Stimulated activated CD4-positive, alpha-beta T cell treated with anti-CD3 and anti-CD28 coated beads, Interleukin-2, amount 100 ng/mL, for 48 hours (primary cell): ENCODE measurements around the gene PPM1E.
"Not testable (repeated sequence)": the region's sequence is repeated elsewhere in the genome, so short reads cannot be mapped to it uniquely, and the experiment has no call there.

Experiments used
- DNase-seq, 2 donors: peaks; one replicate each; pipeline ENCODE4 v3.0.0-alpha.2; 2020

PPM1E gene

DNA sequence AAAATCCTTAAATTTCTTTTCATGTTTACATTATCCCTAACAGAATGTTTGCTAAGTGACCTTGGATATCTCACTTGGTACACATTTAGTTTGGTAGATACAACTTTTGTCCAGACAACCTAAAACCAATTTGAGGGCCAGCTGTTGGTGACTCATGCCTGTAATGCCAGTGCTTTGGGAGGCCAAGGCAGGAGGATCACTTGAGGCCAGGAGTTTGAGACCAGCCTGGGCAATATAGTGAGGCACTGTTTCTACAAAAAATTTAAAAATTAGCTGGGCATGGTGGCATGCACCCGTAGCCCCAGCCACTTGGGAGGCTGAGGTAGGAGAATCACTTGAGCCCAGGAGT lies 202.0 kb downstream of the PPM1E start:
- DNase-seq = not testable (repeated sequence)

DNA sequence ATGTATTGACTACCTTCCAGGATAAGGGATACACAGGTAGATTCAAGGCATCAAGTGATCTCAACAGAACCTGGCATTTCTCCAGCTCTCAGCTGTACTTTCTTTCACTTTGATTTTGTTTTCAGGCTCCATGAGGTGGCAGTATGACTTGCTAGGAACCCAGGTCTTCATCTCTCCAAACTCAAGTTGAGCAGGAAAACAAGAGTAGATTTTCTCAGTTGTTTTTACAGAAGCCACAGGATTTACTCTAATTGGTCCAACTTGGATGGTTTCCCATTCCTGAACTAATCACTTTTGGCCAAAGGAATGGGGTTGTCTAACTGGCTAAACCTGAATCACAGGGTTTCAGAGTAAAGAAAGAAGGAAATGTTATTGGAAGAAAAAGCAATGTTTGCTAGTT lies 204.4 kb downstream of the PPM1E start:
- no peak for DNase-seq

DNA sequence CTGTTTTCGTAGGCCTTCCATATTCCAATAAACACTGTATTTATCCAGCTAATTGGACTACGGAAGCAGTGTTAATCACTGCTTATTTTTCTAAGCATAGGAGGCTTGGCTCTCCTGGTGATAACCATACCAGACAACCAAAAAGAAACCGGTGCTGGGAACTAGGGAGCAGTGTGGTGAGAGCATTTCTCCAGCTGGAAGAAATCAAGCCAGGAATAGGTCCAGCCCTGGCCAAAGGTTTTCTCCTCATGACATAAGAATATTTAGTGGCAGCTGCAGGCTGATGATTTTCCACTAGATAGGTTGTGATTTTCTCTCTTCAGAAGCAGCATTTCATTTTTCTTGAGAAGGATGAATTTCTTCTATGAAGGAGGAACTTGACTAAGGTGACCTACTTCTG lies 209.6 kb downstream of the PPM1E start:
- no peak for DNase-seq

DNA sequence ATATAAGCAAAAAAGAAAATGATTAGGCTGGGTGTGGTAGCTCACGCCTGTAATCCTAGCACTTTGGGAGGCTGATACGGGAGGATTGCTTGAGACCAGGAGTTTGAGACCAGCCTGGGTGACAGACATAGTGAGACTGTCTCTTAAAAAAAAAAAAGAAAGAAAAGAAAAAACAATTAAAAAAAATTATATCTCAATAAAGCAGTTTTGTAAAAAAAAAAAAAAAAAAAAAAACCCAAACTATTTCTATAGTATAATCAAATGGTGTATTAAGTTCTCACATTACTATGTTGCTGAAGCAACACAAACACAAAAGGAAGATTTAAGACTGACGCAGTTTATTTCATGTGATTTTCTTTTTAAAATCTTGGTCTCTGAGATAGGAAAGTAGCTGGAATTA lies 210.6 kb downstream of the PPM1E start:
- no peak for DNase-seq

DNA sequence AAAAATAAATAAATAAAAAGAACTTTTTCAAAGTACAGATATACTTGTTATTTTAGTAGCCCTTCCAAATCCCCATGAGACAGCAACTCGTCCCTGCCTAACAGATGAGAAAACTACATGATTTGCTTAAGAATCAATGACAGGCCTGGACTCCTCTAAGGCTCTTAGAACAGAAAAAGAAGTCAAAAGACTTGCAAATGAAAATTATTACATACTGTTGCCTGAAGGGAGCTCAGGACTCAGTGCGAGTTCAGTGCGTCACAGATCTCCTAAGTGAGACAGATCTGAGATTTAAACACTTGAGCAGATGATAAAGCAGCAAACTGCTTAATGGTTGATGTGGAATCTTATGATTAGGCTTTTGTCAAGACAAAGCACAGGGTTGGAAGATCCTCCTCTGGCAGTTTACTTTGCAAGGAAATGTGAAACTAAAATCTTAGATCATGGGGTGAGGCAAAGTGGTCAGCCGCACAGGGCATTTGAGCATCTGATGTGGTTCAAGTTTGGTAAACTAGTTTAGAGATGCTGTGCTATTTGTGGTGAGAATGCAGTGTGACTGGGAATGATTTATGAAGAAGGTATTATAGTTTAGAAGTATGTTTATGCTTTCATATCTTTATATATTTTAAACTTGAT lies 212.9 kb downstream of the PPM1E start:
- no peak for DNase-seq

DNA sequence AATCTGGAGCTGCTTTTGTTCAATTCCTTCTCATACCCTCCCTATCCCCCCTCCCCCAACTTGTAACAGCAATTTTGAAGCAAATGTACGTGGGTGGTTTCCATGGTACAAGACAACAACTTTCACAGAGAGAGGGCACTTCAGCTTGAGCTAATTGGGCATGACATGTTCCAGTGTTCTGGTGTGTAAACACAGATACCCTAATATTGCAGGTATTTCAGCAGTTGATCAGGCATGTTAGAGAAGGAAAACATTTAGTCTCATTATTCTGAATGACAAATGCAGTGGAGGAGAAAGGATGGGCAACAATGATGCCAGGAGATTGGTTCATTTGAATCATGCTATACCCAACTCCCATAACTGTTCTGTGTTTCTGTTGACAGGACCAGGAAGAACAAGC lies 213.5 kb downstream of the PPM1E start:
- no peak for DNase-seq

DNA sequence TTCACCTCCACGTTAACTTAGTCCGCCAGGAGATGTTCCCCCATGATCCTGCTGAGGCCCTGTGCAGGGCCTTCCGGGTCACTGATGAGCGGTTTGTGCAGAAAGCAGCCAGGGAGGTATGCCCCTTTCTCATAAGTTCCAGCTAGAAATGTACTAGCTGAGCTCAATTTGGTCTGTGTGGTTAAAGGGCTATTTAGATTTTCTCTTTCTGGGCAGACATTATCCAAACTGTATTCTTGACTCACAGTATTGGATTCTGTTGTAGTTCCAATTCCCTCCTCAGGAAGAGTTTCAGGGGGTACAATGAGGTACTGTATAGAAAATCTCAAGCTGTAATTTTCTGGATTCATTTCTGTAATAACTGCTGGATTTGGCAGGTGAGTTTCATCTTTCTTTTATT lies 214.0 kb downstream of the PPM1E start:
- DNase-seq = no peak

DNA sequence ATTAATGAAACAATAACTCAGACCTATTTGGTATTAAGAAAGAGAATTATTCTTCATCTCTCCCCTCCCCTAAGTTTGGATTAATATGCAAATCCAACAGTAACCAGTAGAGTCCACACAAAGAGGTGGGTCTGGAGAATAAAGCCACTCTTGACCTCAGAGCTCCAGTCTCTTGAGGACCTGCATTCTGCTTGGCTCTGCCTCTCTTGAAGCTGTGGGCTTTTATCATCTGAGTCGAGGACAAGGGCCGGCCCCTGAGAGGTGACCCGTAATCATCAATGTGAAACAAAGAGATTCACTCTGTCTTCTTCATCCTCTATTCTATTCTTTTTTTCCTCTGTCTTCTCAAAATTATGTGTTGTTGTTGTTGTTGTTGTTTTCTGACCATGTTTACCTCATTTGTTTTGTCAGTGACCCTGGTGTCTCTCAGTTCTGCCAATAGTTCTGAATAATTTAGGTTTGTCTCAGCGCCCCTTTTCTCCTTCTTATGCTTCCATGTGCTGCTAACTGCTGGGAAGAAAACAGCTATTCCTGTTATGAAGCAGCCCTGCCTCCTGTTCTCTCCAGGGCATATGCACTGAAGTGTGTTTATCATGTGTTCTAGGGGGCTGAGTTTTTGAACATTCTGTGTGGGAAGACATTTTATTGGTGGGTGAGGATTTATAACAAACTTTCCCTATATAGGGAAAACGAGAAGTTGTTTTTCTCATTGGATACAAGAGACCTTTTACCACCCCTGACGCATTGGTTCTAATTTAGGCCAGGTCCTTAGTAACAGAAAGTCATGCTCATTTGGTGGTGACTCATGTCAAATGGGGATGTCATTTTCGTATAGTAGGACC lies 215.2 kb downstream of the PPM1E start:
- no peak for DNase-seq

DNA sequence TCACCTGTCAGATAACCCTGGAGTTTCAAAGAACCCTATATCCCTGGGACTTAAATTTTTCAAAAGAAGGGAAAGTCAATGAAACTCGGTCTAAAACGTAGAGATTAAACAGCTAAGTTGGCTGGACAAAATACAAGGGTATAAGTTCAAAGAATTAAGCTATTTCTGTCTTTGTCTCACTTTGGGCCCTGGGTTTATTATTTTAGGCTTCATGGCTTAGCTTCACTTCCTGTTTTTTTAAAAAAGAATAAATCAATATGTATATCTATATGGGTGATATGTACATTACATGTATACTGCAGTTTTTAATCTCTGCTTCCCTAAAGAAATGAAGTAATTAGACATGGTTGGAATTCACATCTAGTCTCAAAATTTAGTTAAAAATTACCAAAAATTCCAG lies 218.7 kb downstream of the PPM1E start:
- no peak for DNase-seq

DNA sequence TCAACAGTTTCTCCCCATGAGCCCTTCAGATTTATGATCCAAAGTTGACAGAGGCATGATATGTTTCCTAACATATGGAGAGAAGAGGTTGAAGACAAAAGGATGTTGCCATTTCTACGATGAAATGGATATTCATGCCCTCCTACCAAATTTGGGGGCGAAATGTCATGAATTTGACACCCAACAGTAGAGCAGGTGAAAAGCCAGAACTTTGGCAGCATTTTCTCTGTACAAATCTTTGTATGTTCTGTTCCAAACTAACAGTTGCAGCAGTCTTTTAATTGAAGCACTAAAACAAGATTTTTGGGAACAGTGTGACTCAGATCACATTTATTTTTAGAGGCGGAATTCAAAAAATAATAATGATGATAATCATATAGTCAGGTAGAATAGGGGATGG lies 220.9 kb downstream of the PPM1E start:
- no peak for DNase-seq

DNA sequence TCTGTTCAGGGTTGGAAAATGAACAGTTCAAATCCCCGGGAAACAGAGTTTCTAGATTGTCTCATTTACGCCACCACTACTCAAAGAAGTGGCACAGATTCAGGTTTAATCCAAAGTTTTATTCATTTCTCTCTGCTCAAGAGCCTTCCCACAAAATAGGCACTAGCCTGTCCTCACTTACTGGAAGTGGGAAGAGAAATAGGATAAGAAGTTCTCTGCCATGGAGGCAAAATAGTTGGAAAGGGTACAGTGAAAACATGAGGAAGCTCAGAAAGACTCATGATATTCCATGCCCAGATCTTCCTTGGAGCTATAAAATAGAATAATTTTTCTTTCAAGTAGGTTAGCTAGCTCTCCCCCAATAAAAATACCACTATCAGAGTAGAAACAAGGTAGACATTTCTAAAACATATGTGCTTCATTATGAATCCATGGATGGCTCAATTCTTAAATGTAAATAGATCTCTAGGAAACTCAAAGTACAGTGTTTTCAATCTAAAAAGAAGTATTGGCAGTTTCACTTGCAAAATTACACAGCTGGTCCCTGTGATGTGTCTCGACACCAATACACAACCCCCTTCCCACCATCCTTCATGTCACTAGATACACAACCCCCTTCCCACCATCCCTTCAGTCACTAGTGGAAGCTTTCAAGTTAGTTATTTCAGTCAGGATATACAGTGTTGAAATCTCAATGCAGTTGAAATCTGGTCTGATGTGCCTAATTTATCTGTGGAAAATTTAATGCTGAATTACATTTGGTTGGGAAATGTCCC lies 225.2 kb downstream of the PPM1E start:
- no peak for DNase-seq

DNA sequence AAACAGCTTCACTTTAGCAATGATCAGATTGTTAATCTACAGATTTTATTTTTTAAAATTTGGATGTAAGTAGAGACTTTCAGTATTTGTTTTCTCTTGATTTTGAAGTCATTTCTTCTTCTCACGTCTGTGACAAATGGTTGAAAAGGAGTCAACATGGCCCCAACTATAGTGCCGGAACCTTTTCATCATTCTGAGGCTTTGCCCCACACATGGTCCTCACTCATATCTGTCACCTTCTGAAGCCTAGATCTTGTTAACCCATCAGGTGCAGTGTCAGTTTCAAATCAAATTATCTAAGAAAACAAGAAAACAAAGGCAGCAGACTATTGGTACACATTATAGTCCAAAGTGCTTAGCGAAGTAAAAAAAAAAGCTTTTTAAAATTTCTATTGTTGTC lies 227.0 kb downstream of the PPM1E start:
- no peak for DNase-seq

DNA sequence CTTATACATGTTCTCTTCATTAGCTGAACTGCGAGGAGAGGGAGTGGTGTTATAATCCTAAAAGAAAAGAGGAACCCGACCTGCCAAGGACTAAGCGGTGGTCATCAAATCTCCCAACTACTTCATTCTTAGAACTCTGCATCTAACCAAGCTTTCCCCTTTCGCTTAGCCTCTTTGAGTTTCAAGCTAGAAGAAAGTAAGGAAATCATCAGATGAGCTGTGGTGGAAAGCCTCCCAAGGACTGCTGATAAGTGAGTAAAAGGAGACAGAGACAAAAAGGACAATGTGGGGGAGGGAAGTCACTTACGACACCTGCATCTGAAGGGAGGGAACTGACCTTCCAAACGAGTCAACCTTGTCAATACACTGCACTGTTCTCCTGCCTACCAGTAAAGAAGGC lies 229.7 kb downstream of the PPM1E start:
- no peak for DNase-seq

DNA sequence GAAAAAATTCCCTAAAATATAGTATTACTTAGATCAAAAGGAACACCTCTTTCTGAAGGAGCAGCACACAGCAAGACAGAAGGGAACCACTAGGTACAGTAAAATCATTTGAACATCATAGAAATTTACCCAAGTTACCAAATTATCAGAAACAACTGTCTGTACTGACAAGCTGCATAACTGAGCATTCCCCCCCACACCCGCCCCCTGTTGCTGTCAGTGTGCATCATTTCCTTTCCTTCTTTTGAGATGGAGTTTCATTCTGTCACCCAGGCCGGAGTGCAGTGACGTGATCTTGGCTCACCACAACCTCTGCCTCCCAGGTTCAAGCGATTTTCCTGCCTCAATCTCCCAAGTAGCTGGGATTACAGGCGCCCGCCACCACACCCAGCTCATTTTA lies 230.3 kb downstream of the PPM1E start:
- DNase-seq = no peak

DNA sequence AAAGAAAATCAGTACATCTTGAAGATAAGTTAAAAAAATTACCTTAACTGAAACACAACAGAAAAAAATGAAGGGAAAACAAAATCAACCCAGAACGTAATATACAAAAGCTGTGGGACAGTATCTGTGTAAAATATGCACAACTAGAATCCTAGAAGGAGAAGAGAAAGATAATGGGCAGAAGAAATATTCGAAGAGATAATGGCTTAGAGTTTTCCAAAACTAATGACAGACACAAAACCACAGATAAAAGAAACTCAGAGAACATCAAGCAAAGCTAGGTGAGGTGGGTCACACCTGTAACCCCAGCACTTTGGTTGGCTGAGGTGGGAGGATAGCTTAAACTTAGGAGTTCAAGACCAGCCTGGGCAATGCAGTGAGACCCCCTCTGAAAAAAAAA lies 234.0 kb downstream of the PPM1E start:
- DNase-seq = no peak

DNA sequence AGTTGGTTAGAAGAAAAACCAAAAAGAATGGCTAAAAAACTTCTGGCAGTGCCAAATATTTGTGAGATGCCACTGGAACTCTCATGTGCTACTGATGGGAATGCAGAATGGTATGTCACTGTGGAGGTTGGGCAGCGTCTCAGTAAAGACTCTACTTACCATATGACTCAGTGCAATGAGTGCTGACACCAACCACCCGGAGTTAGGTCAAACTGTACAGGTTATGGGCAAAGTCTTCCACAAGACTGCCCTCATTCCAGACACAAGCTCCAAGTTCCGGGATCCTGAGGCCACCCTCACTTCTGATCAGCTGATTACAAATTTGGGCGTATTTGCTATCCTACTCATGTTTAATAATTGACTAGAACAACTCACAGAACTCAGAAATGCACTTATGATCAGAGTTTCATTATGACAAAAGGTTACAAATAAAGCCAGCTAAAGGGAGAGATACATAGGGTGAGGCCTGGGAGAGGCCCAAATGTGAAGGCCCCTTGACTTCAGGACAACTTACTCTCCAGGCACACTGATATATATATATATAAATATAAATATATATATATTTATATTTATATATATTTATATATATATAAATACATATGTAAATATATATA lies 236.2 kb downstream of the PPM1E start:
- DNase-seq = no peak

DNA sequence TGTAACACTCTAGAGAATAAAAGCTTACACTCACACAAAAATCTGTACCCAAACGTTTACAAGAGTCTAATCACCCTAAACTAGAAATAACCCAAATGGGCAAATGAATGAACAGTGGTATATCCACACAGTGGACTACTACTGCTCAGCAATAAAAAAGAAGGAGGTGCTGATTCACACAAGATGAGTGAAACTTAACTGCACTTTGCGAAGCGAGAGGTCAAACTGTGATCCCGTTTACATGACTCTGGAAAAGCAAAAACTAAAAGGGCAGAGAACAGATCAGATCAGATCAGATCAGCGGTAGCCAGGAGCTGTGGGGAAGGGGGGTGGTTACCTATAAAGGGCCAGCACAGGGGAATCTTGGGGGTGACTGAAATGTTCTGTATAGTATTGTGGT lies 237.7 kb downstream of the PPM1E start:
- no peak for DNase-seq

DNA sequence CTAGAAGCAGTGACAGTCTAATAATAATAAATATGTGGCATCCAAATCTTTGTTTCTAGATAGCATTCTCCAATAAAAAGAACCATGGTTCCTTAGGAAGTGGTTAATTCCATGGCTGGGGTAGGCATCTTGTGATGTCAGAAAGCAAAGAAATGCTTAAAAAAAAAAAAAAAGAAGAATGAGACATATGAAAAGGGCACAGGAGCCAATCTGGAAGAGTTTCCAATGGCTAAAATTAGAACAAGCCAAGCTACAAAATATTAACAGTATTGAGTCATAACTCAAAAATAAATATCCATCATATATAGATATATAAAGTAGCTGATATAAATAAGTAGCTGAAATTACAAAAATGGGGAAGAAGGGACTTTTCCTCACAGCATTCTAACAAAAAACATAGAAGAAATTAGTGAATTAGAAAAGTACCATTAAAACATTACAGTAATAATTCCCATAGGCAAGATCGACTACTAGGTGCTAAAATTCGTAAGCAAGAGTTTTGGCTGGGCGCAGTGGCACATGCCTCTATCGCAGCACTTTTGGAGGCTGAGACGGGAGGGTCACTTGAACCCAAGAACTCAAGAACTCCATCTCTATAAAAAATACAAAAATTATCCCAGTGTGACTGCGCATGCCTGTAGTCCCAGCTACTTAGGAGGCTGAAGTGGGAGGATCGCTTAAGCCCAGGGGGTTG lies 239.7 kb downstream of the PPM1E start:
- no peak for DNase-seq

DNA sequence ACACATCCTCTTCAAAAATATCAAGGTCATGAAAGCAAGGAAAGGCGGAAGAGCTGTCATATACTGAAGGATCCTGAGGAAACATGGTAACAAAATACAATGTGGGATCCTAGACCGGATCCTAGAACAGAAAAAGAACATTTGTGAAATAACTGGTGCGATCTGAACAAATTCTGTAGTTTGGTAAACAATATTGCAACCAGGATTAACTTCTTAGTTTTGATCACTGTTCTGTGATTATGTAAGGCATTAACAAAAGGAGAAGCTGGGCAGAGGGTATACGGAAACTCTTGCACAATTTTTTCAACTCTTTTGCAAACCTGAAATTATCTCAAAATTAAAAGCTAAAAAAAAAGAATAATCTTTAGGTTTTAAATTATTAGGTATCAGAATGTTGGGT lies 241.3 kb downstream of the PPM1E start:
- no peak for DNase-seq

DNA sequence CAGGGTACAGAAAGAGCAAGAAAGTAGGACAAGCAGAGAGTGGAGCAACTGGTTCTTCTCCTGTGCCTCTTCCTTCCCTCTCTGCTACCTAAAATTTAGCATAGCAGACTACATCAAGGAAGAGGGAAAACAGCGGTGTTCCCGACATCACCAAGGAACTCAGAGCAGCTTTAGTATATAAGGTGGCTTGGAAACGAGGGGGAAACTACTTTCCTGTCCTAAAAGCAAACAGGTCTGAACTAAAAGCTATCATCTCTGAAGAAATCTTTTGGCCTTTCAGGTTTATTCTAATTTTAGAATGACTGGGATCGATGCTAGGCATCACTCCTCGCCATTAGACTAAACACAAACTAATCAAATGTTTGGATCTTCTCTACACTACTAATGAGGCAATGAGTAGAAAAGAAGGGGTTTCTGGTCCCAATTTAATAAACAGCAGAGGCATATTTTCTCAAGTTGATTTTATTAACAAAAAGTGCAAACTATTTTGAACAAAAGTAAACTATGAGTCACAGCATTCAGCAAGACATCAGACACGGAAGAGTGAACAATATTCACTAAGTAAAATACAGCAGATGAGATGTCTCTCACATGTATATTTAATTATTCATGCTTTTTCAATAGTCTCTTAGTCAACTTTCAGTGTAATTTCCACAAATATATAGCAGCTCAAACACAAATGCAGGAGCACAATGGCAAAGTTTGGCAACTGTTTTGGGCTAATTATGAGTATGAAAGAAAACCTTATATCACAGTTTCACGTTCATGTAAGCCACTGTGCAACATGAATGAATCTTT lies 242.3 kb downstream of the PPM1E start:
- no peak for DNase-seq

DNA sequence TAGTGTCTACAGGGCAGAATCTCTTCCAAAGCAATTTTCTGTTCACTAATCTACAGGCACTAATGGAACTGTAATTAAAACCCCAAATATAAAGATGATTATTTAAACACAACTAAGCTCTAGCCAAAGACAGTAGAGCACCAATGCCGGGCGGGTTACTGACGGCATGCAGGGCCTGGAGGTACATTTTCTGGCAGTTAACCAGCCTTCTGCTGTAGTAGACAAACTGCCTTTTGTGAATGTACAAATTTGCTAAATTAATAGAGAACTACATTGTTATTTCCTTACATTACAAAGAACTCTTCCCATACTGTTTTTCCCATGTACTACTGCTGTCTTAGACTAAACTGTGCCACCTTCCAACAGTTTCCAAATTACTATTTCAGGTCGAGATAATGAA lies 243.2 kb downstream of the PPM1E start:
- no peak for DNase-seq

DNA sequence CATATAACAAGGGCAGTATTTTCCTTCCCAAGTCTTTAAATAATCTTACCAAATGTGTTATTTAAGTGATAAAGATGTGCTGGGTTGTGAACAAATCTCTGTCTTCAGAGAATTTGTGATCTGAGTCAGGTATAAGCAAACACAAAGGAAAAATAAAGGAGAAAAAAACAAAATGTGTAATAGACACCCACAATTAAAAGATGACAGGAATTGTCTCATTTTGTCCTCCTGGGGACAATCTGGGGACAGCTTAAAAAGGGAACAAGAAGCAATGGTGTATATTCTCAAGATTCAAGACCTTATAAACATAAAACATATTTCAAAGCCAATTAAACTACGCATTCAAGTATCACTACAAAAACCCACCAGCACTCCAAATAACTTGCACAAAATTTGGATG lies 243.8 kb downstream of the PPM1E start:
- DNase-seq = no peak
